Cardiac muscle cell (in vitro differentiated cells and primary cell): ENCODE measurements around the gene ID4. TPM values are rescaled to one million over a fixed set of nuclear protein-coding genes. Genes with fewer than 3 reads are reported as not detected.

ENCODE experiments used
- DNase-seq, 2 donors: peaks; one replicate each; pipeline versions ENCODE4 v3.0.0 to v3.0.0-alpha.2; 2010 to 2017; ENCODE audit warnings: low read depth in 1 of 2, low spot score in 1 of 2
- H3K27ac ChIP-seq: fragments of 200-600 bp; sonication (generic); 2 replicates; pipeline ENCODE4 v1.5.1; 2016
- H3K27me3 ChIP-seq: fragments of 200-600 bp; sonication (generic); 2 replicates; pipeline ENCODE4 v1.6.0; 2016; ENCODE audit warnings: control low read depth
- H3K36me3 ChIP-seq: fragments of 200-600 bp; sonication (generic); 2 replicates; pipeline ENCODE4 v1.5.1; 2016; ENCODE audit warnings: control low read depth
- H3K4me1 ChIP-seq: fragments of 200-600 bp; sonication (generic); 2 replicates; pipeline ENCODE4 v1.8.1; 2017; ENCODE audit warnings: low read depth, mild to moderate bottlenecking, mixed run types
- H3K4me3 ChIP-seq: fragments of 200-600 bp; sonication (generic); 2 replicates; pipeline ENCODE4 v1.5.1; 2016; ENCODE audit warnings: mild to moderate bottlenecking
- H3K9me3 ChIP-seq: fragments of 200-600 bp; sonication (generic); 2 replicates; pipeline ENCODE4 v1.5.1; 2017; ENCODE audit warnings: low read depth, mild to moderate bottlenecking, control low read depth
- polyA plus RNA-seq: library from polyadenylated mRNA; unstranded; fragments of >200 nt; fragmentation: Nextera tagmentation; extraction: Ambion mirVana; gene quantifications from 2 replicates; pipeline ENCODE4 v1.2.1, GENCODE V29; 2016
- total RNA-seq: library from RNA; depleted of rRNA; stranded (reverse); fragments of >200 nt; gene quantifications from 2 replicates; pipeline ENCODE4 v1.2.3, GENCODE V29; 2016
- TF ChIP-seq, protein P1 (sequence below): IDR thresholded peaks from 2 replicates; pipeline ENCODE4 v1.5.1; 2012; ENCODE audit warnings: low read depth, mild to moderate bottlenecking, low read length

Gene ID4
- total and polyA plus RNA-seq, 2 experiments from 2014 or later: 196 to 349 TPM

- no peak overlapping the region for H3K4me3 ChIP-seq
- no peak for DNase-seq
- peaks cover 12% of the 10 kb centered on the region for H3K4me1 ChIP-seq
- no peaks in the 10 kb centered on the region for H3K9me3 ChIP-seq
- H3K27ac ChIP-seq: no peak overlapping the region
- TF ChIP-seq, protein P1, sequence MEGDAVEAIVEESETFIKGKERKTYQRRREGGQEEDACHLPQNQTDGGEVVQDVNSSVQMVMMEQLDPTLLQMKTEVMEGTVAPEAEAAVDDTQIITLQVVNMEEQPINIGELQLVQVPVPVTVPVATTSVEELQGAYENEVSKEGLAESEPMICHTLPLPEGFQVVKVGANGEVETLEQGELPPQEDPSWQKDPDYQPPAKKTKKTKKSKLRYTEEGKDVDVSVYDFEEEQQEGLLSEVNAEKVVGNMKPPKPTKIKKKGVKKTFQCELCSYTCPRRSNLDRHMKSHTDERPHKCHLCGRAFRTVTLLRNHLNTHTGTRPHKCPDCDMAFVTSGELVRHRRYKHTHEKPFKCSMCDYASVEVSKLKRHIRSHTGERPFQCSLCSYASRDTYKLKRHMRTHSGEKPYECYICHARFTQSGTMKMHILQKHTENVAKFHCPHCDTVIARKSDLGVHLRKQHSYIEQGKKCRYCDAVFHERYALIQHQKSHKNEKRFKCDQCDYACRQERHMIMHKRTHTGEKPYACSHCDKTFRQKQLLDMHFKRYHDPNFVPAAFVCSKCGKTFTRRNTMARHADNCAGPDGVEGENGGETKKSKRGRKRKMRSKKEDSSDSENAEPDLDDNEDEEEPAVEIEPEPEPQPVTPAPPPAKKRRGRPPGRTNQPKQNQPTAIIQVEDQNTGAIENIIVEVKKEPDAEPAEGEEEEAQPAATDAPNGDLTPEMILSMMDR: no peak
- no peaks in the 10 kb centered on the region for H3K27me3 ChIP-seq
- no peaks in the 10 kb centered on the region for H3K36me3 ChIP-seq
Observed at GRCh38 chr6:19824058-19824807, 12.9 kb upstream of the ID4 start.

GRCh38 chr6:19827247-19827646 is 9.9 kb upstream of the ID4 start:
- H3K9me3 ChIP-seq: no peaks in the 10 kb centered on the region

DNA sequence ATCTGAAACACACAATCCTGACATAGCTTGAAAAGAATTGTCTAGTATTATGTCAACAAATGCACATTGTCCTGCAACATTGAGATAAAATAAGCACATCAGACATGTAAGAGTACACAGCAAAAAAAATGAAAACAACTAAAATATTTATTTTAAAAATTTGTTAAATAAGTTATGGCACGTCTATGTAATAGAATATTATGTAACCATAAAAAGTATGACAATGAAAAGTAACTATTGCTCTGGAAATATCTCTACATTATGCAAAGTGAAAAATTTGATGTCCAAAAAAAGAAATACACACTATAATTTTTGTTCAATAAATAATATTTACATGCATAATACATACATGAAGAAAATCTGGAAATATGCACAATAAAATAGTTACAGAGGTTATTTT is 9.3 kb upstream of the ID4 start:
- H3K4me1 ChIP-seq: no peaks in the 10 kb centered on the region
- DNase-seq: no peak
- no peak overlapping the region for H3K27ac ChIP-seq
- no peaks in the 10 kb centered on the region for H3K27me3 ChIP-seq
- H3K4me3 ChIP-seq: no peak overlapping the region
- TF ChIP-seq, protein P1: no peak
- H3K36me3 ChIP-seq: no peaks in the 10 kb centered on the region
- no peaks in the 10 kb centered on the region for H3K9me3 ChIP-seq

More at GRCh38 chr6:19827247-19827646, 9.9 kb upstream of the ID4 start:
- TF ChIP-seq, protein P1: no peak
- Histone ChIP-seq H3K27ac (no peak overlapping the region), H3K27me3 (no peaks in the 10 kb centered on the region), H3K36me3 (no peaks in the 10 kb centered on the region), H3K4me1 (peaks cover 5% of the 10 kb centered on the region), H3K4me3 (no peak overlapping the region)
- no peak for DNase-seq

GRCh38 chr6:19830171-19830570 is 7.0 kb upstream of the ID4 start:
- DNase-seq: peak in 1 of 2 donors; percentile 86
- TF ChIP-seq, protein P1: no peak
- H3K36me3 ChIP-seq: no peaks in the 10 kb centered on the region
- no peak overlapping the region for H3K4me3 ChIP-seq
- no peaks in the 10 kb centered on the region for H3K9me3 ChIP-seq
- no peak overlapping the region for H3K27ac ChIP-seq
- H3K27me3 ChIP-seq: no peaks in the 10 kb centered on the region
- peaks cover 9% of the 10 kb centered on the region for H3K4me1 ChIP-seq

GRCh38 chr6:19831358-19831757 is 5.8 kb upstream of the ID4 start:
- H3K4me3 ChIP-seq: no peak overlapping the region
- no peaks in the 10 kb centered on the region for H3K9me3 ChIP-seq
- H3K27me3 ChIP-seq: no peaks in the 10 kb centered on the region
- no peak overlapping the region for H3K27ac ChIP-seq
- peaks cover 9% of the 10 kb centered on the region for H3K4me1 ChIP-seq
- no peaks in the 10 kb centered on the region for H3K36me3 ChIP-seq
- TF ChIP-seq, protein P1: no peak
- DNase-seq: no peak
